HAP-1 (cell line): ENCODE measurements around the gene IFNAR2.
"Not testable (repeated sequence)": the region's sequence is repeated elsewhere in the genome, so short reads cannot be mapped to it uniquely, and the experiment has no call there.

Source experiments
- DNase-seq, 2 experiments: peaks; one replicate each; pipeline ENCODE4 v3.0.0-alpha.2; 2016 to 2020; ENCODE audit warnings: low spot score in 2 of 2
- H3K27me3 ChIP-seq: fragments of 250-450 bp; sonication (Bioruptor Pico); 2 replicates; pipeline ENCODE4 v1.5.1; 2020; ENCODE audit warnings: low read depth, mild to moderate bottlenecking, moderate library complexity
- H3K36me3 ChIP-seq: fragments of 250-450 bp; sonication (Bioruptor Pico); replicated peaks from 2 replicates; pipeline ENCODE4 v1.5.1; 2020; ENCODE audit warnings: mild to moderate bottlenecking
- H3K4me1 ChIP-seq: fragments of 250-450 bp; sonication (Bioruptor Pico); 2 replicates; pipeline ENCODE4 v1.5.1; 2020; ENCODE audit warnings: mild to moderate bottlenecking
- H3K4me3 ChIP-seq: fragments of 250-450 bp; sonication (Bioruptor Pico); 2 replicates; pipeline ENCODE4 v1.5.1; 2020; ENCODE audit warnings: mild to moderate bottlenecking, moderate library complexity
- H3K9me3 ChIP-seq: fragments of 250-450 bp; sonication (Bioruptor Pico); 2 replicates; pipeline ENCODE4 v1.5.1; 2020; ENCODE audit warnings: mild to moderate bottlenecking, moderate library complexity
- in situ Hi-C: fragments of 300-500 bp; cut with MboI; formaldehyde crosslinking; loops from 3 replicates; pipeline ENCODE4 v1.14.3; 2020; ENCODE audit warnings: low sequenced_read_pairs, inconsistent platforms, mixed read lengths

The IFNAR2 gene

GRCh38 chr21:33229099-33229783 is 497 bp upstream of the IFNAR2 start:
- Histone ChIP-seq H3K4me1 (peaks cover 25% of the 10 kb centered on the region), H3K9me3 (no peaks in the 10 kb centered on the region), H3K27me3 (no peaks in the 10 kb centered on the region), H3K4me3 (peak overlapping the region; percentile 72), H3K36me3 (no peaks in the 10 kb centered on the region)
- no peak for DNase-seq
- in situ Hi-C loops: no loop called here

DNA sequence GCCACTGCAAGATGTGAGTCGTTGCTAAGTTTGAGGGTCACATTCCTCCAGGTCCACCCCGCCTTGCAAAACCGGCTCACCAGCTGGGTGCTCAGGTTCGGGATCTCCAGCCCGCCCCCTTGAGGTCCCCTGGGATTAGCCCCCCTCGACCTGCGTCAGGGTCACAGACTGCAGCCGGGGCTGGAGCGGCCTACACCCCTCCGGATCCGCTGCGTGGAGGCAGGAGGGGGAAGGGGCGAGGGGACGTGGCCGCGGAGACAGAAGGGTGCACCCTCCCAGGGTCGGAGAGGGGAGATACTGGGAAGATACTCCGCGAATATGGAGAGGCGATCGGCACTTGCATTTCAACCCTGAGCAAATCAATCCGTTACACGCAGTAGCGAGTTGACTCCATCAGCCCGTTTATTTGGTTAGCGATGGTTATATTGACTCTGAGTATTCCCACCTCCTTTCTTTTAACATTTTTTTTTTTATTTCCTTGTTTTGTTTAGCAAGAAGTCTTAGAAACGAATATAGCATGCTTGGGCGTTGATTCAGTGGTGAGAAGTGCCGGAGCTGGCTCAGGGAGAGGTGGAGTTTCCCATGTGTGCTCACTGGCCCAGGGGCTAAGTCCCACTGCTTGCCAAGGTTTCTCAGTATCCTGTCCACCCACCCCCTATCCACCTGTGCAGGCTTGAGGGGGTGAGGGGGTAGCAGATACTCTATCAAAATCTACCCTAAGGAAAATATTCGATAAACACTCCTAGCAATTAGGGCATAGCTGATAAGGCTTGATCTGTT is 997 bp downstream of the IFNAR2 start:
- H3K36me3 ChIP-seq: no peaks in the 10 kb centered on the region
- DNase-seq: peak in 1 of 2 experiments; percentile 74
- in situ Hi-C loops: no loop called here
- H3K9me3 ChIP-seq: no peaks in the 10 kb centered on the region
- H3K4me3 ChIP-seq: peak overlapping the region; percentile 72
- H3K4me1 ChIP-seq: peaks cover 25% of the 10 kb centered on the region
- H3K27me3 ChIP-seq: no peaks in the 10 kb centered on the region

- Histone ChIP-seq H3K27me3 (no peaks in the 10 kb centered on the region), H3K9me3 (no peaks in the 10 kb centered on the region), H3K36me3 (no peaks in the 10 kb centered on the region), H3K4me3 (peak overlapping the region; percentile 72; the same call in 1 of the 2 replicates), H3K4me1 (peaks cover 25% of the 10 kb centered on the region)
- no peak for DNase-seq
- in situ Hi-C loops: no loop called here
These were observed 1.8 kb downstream of the IFNAR2 start for GRCh38 chr21:33231526-33231925.

DNA sequence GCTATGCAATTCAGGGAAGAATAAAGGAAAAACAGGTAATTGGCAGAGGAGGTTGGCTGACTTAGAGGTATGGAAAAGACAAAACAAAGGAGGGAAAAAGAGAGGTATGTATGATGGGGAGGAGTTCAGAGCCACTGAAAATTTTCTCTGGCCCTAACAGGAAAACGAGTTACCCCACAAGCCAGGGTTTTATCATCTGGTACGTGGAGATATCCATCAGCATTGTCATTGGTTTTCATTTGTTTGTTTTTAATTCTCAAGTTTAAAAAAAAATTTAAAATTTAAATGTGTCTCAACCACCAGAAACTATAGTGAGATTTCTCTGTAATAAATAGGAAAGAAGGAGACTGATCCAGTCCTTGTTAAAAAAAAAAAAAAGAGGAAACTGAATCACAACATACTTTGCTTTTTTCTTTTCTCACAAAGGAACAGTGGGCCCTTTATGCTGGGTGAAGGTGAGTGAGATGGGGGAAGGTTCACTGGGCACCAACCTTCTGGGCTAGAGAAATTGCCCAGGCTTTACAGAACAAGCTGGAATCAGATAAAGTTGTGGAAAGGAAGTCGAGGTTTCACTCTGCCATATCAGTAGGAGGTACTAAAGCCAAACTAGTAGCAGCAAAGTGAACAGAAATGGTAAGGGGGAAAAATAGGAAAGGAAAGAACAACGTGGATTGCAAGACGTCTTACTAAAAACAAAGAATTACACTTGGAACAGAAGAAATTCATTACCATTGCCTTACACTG is 2.7 kb downstream of the IFNAR2 start:
- in situ Hi-C loops: no loop called here
- no peak for DNase-seq

GRCh38 chr21:33234635-33235520 is 5.1 kb downstream of the IFNAR2 start:
- in situ Hi-C loops: no loop called here
- no peak overlapping the region for H3K4me3 ChIP-seq

More for the DNA sequence above, 2.7 kb downstream of the IFNAR2 start:
- Histone ChIP-seq H3K4me3 (no peak overlapping the region), H3K36me3 (no peaks in the 10 kb centered on the region), H3K4me1 (peaks cover 19% of the 10 kb centered on the region), H3K9me3 (no peaks in the 10 kb centered on the region), H3K27me3 (no peaks in the 10 kb centered on the region)

GRCh38 chr21:33236013-33236686 is 6.4 kb downstream of the IFNAR2 start:
- Histone ChIP-seq H3K27me3 (no peaks in the 10 kb centered on the region), H3K4me3 (no peak overlapping the region), H3K4me1 (peaks cover 11% of the 10 kb centered on the region; the same call in 1 of the 2 replicates), H3K36me3 (no peaks in the 10 kb centered on the region), H3K9me3 (peaks cover 3% of the 10 kb centered on the region; the same call in 1 of the 2 replicates)
- in situ Hi-C loops: no loop called here
- no peak for DNase-seq

More at GRCh38 chr21:33234635-33235520, 5.1 kb downstream of the IFNAR2 start:
- H3K4me1 ChIP-seq: peaks cover 13% of the 10 kb centered on the region; the same call in 1 of the 2 replicates
- DNase-seq: no peak
- H3K36me3 ChIP-seq: no peaks in the 10 kb centered on the region
- peaks cover 3% of the 10 kb centered on the region; the same call in 1 of the 2 replicates for H3K9me3 ChIP-seq
- no peaks in the 10 kb centered on the region for H3K27me3 ChIP-seq

GRCh38 chr21:33236766-33237165 is 7.0 kb downstream of the IFNAR2 start:
- no peaks in the 10 kb centered on the region for H3K27me3 ChIP-seq
- no peak for DNase-seq
- H3K4me3 ChIP-seq: no peak overlapping the region
- in situ Hi-C loops: no loop called here
- H3K4me1 ChIP-seq: peaks cover 5% of the 10 kb centered on the region; the same call in 1 of the 2 replicates
- H3K36me3 ChIP-seq: no peaks in the 10 kb centered on the region
- peaks cover 3% of the 10 kb centered on the region; the same call in 1 of the 2 replicates for H3K9me3 ChIP-seq

GRCh38 chr21:33237486-33237885 is 7.7 kb downstream of the IFNAR2 start:
- DNase-seq: no peak
- H3K27me3 ChIP-seq: no peaks in the 10 kb centered on the region
- H3K36me3 ChIP-seq: 0 out of 2 replicates have a peak, but pooled peaks cover 3% of the 10 kb centered on the region
- peaks cover 3% of the 10 kb centered on the region; the same call in 1 of the 2 replicates for H3K9me3 ChIP-seq
- no peak overlapping the region for H3K4me3 ChIP-seq
- in situ Hi-C loops: no loop called here
- no peaks in the 10 kb centered on the region for H3K4me1 ChIP-seq

DNA sequence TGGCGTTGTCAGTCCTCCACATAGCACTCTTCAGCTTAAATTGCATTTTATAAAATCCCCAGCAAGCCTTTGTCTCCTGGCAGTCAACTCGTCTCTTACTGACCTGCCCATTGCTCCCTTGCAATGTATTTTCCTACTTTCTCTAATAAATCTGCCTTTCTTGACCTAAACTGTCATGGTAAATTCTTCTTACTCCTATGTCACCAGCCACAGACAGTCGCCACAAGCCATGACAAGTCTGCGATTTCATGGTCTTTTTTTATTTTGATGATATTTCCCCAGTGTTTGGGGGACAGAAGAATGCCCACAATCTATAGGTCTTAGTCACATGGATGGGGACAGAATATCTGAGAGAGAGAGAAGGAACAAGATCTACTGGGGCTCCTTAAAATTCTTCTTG is 8.4 kb downstream of the IFNAR2 start:
- in situ Hi-C loops: no loop called here
- Histone ChIP-seq H3K4me3 (no peak overlapping the region), H3K9me3 (peaks cover 3% of the 10 kb centered on the region; the same call in 1 of the 2 replicates), H3K27me3 (no peaks in the 10 kb centered on the region), H3K4me1 (no peaks in the 10 kb centered on the region), H3K36me3 (peaks cover 3% of the 10 kb centered on the region; the same call in 1 of the 2 replicates)
- no peak for DNase-seq

DNA sequence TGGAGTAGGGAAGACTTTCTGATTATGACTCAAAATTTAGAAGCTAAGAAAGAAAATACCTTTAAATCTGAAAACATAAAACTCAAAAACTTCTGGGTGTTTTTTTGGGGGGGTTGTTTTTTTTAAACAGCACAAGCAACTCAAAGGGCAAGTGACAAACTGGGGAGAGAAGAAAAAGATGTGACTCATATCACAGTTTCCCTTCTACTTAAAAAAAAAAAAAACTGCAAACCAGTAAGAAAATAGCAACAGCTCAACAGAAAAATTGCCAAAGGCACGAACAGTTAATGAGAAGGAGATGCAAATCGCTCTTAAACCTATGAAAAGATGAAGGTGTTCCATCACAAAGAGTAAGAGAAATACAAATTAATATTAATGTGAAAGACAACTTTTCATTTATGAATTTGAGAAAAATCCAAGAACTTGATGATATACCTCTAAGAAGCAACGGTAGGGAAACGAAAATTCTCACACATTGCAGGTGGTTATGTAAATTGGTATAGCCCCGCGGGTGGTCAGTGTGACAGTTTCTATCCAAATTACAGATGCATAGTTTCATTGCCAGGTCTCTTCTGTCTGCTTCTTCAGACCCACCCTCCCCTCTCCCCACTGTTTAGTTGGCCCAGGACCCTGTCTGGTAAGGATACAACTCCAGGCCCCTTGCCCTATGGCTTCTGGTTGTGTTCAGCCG is 9.0 kb downstream of the IFNAR2 start:
- Histone ChIP-seq H3K36me3 (peaks cover 3% of the 10 kb centered on the region; the same call in 1 of the 2 replicates), H3K27me3 (no peaks in the 10 kb centered on the region), H3K9me3 (peaks cover 3% of the 10 kb centered on the region; the same call in 1 of the 2 replicates), H3K4me3 (no peak overlapping the region), H3K4me1 (no peaks in the 10 kb centered on the region)
- no peak for DNase-seq
- in situ Hi-C loops: no loop called here

DNA sequence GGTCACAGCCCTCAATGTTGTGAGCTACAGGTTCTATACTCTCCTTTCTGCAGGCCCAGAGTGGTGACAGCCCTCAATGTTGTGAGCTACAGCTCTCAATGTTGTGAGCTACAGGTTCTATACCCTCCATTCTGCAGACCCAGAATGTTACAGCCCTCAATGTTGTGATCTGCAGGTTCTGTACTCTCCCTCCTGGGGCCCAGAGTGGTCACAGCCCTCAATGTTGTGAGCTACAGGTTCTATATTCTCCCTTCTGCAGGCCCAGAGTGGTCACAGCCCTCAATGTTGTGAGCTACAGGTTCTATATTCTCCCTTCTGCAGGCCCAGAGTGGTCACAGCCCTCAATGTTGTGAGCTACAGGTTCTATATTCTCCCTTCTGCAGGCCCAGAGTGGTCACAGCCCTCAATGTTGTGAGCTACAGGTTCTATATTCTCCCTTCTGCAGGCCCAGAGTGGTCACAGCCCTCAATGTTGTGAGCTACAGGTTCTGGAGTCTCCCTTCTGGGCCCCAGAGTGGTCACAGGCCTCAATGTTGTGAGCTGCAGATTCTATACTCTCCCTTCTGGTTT is 9.9 kb downstream of the IFNAR2 start:
- in situ Hi-C loops, H3K4me3 ChIP-seq: not testable (repeated sequence)

GRCh38 chr21:33240404-33240803 is 10.7 kb downstream of the IFNAR2 start:
- Histone ChIP-seq H3K27me3 (no peaks in the 10 kb centered on the region), H3K36me3 (peaks cover 15% of the 10 kb centered on the region), H3K4me1 (no peaks in the 10 kb centered on the region), H3K9me3 (peaks cover 3% of the 10 kb centered on the region; the same call in 1 of the 2 replicates), H3K4me3 (no peak overlapping the region)
- DNase-seq: no peak
- in situ Hi-C loops: no loop called here

More for the DNA sequence above, 9.9 kb downstream of the IFNAR2 start:
- not testable (repeated sequence) for H3K27me3 ChIP-seq, H3K9me3 ChIP-seq, H3K4me1 ChIP-seq, DNase-seq, H3K36me3 ChIP-seq
